RWPE2 (cell line): ENCODE data around the gene LRP1-AS.

Experiments
- ATAC-seq: fragments of 200-7000 bp; cut with Tn5 transposase; 3 replicates; pipeline ENCODE4 v1.9.1; 2021; ENCODE audit warnings: low read depth
- DNase-seq: peaks from one replicate; pipeline ENCODE4 v3.0.0-alpha.2; 2020; ENCODE audit warnings: low spot score
- H3K27ac ChIP-seq: fragments of 450-650 bp; 2 replicates; pipeline ENCODE4 v1.5.1; 2017; ENCODE audit warnings: mild to moderate bottlenecking; ENCODE audit not compliant: poor library complexity, severe bottlenecking
- H3K27me3 ChIP-seq: fragments of 250-450 bp; sonication (Bioruptor Pico); 2 replicates; pipeline ENCODE4 v1.5.1; 2021; ENCODE audit warnings: mild to moderate bottlenecking, moderate library complexity; ENCODE audit not compliant: insufficient read depth, poor library complexity, severe bottlenecking
- H3K36me3 ChIP-seq: fragments of 250-450 bp; sonication (Bioruptor Pico); 2 replicates; pipeline ENCODE4 v1.5.1; 2020; ENCODE audit warnings: low read depth, mild to moderate bottlenecking, moderate library complexity
- H3K4me1 ChIP-seq: fragments of 250-450 bp; sonication (Bioruptor Pico); 2 replicates; pipeline ENCODE4 v1.5.1; 2021; ENCODE audit warnings: mild to moderate bottlenecking, moderate library complexity; ENCODE audit not compliant: insufficient read depth, poor library complexity, severe bottlenecking
- H3K4me3 ChIP-seq: fragments of 250-450 bp; sonication (Bioruptor Pico); 2 replicates; pipeline ENCODE4 v1.5.1; 2021; ENCODE audit warnings: mild to moderate bottlenecking, moderate library complexity; ENCODE audit not compliant: severe bottlenecking
- H3K9me3 ChIP-seq: fragments of 250-450 bp; sonication (Bioruptor Pico); 2 replicates; pipeline ENCODE4 v1.5.1; 2021; ENCODE audit warnings: mild to moderate bottlenecking, moderate library complexity; ENCODE audit not compliant: severe bottlenecking
- TF ChIP-seq, protein P1 (sequence below): fragments of 450-650 bp; IDR thresholded peaks from one replicate; pipeline ENCODE4 v1.5.1; 2017; ENCODE audit warnings: mild to moderate bottlenecking, moderate library complexity; ENCODE audit not compliant: poor library complexity, severe bottlenecking

LRP1-AS gene

DNA sequence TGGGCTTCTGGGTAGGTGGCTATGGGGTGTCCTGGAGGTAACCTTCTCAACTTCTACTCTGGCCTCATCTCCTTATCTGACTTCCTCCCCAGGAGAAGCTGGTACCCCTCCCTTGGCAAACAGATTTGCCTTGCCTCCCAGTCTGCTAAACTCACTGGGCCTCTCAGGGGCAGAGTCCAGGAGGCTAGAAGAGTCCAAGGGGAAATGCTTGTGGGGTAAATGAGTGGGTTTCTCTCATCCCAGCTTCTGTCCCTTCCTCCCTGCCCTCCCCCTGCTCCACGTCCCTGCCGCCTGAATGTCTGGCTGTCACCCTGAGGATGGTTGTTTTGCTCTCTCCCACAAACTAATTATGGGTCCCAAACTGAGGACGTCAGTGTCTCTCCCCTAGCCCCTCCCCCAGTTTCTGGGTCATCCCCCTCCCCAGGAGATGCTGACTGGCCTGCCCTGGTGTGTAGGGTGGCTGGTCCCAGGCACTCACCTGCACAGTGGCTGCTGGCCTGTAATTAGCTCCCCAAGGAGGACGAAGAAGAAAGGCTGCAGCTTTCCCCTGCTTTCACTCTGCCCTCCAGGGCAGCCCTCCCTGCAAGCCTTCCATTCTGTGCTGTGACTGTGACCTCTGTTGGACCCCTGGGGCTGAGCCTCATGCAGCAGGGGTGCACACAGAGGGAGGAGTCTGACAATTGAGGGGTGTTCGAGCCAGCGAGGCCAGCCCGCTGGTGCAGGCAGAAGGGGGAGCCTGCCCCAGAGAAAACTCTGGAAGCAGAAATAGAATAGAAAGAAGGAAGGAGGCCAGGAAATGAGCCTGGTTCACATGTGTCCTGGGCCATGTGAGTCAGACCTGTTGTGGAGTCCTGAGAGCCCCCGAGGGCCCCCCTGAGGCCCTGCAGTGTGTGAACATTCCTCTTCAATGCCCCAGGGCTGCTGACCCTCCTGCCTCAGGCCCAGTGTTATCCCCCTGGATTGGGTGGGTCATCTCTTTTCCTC lies at the start of gene LRP1-AS:
LRP1-AS (minus strand) TSS at position 659 of the 984 bp plus-strand sequence.
- Histone ChIP-seq H3K36me3 (peaks cover 14% of the 10 kb centered on the region), H3K4me3 (no peak within 1 kb of the TSS), H3K9me3 (no peaks in the 10 kb centered on the region), H3K27ac (no peak within 1 kb of the TSS), H3K27me3 (no peaks in the 10 kb centered on the region), H3K4me1 (peaks cover 21% of the 10 kb centered on the region)
- no peak for DNase-seq
- TF ChIP-seq, protein P1, sequence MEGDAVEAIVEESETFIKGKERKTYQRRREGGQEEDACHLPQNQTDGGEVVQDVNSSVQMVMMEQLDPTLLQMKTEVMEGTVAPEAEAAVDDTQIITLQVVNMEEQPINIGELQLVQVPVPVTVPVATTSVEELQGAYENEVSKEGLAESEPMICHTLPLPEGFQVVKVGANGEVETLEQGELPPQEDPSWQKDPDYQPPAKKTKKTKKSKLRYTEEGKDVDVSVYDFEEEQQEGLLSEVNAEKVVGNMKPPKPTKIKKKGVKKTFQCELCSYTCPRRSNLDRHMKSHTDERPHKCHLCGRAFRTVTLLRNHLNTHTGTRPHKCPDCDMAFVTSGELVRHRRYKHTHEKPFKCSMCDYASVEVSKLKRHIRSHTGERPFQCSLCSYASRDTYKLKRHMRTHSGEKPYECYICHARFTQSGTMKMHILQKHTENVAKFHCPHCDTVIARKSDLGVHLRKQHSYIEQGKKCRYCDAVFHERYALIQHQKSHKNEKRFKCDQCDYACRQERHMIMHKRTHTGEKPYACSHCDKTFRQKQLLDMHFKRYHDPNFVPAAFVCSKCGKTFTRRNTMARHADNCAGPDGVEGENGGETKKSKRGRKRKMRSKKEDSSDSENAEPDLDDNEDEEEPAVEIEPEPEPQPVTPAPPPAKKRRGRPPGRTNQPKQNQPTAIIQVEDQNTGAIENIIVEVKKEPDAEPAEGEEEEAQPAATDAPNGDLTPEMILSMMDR, result no peak
- no peak for ATAC-seq

DNA sequence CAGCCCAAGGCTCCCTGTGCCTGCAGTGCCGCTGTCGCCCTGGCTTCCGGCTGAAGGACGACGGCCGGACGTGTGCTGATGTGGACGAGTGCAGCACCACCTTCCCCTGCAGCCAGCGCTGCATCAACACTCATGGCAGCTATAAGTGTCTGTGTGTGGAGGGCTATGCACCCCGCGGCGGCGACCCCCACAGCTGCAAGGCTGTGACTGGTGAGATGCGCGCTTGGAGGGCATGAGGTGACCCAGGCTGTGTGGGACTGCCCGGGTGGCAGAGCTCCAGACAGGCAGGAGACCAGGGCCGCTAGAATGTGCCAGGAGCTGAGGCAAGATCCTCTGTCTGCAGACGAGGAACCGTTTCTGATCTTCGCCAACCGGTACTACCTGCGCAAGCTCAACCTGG lies 49.5 kb upstream of the LRP1-AS start:
- TF ChIP-seq, protein P1, result no peak
- no peak for ATAC-seq
- no peaks in the 10 kb centered on the region for H3K9me3 ChIP-seq
- no peaks in the 10 kb centered on the region for H3K4me1 ChIP-seq
- H3K27ac ChIP-seq, result no peak overlapping the region
- no peak overlapping the region for H3K4me3 ChIP-seq
- H3K27me3 ChIP-seq, result no peaks in the 10 kb centered on the region
- DNase-seq, result no peak
- peaks cover 17% of the 10 kb centered on the region for H3K36me3 ChIP-seq

DNA sequence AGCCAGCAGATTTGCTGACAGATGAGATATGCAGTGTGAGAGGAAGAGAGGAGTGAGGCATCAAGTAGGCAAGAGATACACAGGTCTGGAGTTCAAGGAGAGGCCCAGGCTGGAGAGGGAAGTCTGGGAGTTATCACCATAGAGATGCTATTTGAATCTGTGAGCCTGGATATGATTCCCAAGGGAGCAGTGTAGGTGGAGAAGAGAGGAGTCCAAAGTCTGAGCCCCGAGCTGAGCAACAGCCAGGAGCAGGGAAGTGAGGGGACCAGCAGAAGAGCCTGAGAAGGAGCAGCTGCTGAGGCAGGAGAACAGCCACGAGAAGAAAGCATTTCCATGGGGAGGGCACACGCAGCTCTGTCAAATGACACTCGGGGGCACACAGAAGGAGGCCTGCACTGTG lies 49.0 kb upstream of the LRP1-AS start:
- no peak for DNase-seq
- H3K4me1 ChIP-seq, result no peaks in the 10 kb centered on the region
- no peak overlapping the region for H3K4me3 ChIP-seq
- no peak overlapping the region for H3K27ac ChIP-seq
- peaks cover 17% of the 10 kb centered on the region for H3K36me3 ChIP-seq
- no peak for ATAC-seq
- TF ChIP-seq, protein P1, result no peak
- H3K9me3 ChIP-seq, result no peaks in the 10 kb centered on the region
- H3K27me3 ChIP-seq, result no peaks in the 10 kb centered on the region

GRCh38 chr12:57195611-57196371 lies 48.4 kb upstream of the LRP1-AS start:
- no peaks in the 10 kb centered on the region for H3K9me3 ChIP-seq
- TF ChIP-seq, protein P1, result no peak
- no peak for DNase-seq
- no peak overlapping the region for H3K27ac ChIP-seq
- no peak for ATAC-seq
- H3K27me3 ChIP-seq, result no peaks in the 10 kb centered on the region
- no peak overlapping the region for H3K4me3 ChIP-seq
- H3K4me1 ChIP-seq, result no peaks in the 10 kb centered on the region
- H3K36me3 ChIP-seq, result peaks cover 17% of the 10 kb centered on the region
